GM12864 (cell line): ENCODE data around the gene TBC1D9.
"Not testable (repeated sequence)": the region's sequence is repeated elsewhere in the genome, so short reads cannot be mapped to it uniquely, and the experiment has no call there.

Source experiments
- DNase-seq: peaks from one replicate; pipeline ENCODE4 v3.0.0-alpha.2; 2011; ENCODE audit warnings: low read depth
- H3K4me3 ChIP-seq: 2 replicates; pipeline ENCODE4 v1.5.1; 2011; ENCODE audit warnings: mild to moderate bottlenecking, low read depth, low read length, control low read depth
- TF ChIP-seq, protein P1 (sequence below): IDR thresholded peaks from 2 replicates; pipeline ENCODE4 v1.5.1; 2011; ENCODE audit warnings: low read depth, mild to moderate bottlenecking, moderate library complexity, low read length, control low read depth, inconsistent platforms; ENCODE audit errors: missing control alignments

TBC1D9 gene

DNA sequence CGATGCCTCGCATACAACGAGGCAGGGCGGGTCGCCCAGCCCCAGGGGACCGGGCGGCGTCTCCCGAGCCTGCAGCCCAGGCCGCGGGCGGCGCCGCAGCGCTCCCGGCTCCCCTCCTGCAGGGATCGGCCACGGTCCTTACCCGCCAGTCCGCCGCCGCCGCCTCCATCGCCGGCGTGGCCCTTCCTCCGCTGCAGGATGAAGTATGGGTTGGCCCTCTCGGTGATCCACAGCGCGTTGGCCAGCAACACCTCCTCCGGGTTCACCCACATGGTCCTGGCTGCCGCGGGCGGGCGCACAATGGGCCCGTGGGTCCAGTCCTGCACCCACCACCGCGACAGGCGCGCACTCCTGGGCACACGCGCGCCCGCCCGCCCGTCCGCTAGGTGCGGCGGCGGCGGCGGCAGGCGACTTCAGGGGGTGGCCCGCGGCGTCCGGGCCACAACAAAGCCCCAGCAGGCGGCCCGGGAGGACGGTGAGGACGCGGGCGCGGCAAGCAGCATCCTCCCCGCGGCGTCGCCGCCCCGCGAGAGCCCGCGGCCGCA, 339 bp downstream of the TBC1D9 start:
- no peak for DNase-seq
- H3K4me3 ChIP-seq = peak overlapping the region; percentile 76

DNA sequence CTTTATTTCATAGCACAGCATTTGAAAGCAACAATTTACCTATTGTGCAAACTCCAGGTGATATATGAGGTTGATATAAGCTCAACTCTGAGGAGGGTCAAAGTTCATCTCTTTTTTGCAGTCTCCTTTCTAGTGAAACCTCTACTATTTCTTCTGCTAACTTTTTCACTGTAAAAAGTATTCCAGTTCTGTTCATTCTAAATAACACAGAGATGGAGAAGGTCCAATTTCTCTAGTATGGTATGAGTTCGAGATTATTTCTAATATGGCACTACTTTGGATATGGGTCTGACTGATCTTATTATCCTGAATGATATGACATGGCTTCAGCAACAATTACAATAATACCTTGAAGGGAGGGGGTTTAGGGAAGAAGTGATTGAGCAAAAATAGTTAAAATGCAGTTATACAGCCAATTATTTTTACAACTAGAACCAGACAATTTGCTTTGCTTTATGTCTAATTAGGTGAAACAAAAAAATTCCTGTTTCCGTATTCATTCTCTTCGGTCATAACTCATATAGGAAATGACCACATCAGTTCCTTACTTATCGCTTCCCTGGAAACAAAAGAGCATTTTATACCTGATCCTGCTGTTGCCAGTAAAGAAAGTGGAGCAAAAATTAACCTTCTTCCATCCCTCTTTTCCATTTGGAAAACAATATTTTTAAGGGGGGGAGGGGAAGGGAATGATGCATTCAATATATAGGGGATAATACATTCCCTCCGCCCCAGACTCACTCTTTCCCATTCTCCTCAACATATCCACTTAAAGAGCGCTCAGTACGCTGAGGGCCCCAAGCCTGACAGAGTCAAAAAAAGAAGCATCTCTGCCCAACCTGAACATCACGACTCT, 1.0 kb downstream of the TBC1D9 start:
- no peak for DNase-seq
- peak overlapping the region; percentile 76 for H3K4me3 ChIP-seq
- TF ChIP-seq, protein P1, sequence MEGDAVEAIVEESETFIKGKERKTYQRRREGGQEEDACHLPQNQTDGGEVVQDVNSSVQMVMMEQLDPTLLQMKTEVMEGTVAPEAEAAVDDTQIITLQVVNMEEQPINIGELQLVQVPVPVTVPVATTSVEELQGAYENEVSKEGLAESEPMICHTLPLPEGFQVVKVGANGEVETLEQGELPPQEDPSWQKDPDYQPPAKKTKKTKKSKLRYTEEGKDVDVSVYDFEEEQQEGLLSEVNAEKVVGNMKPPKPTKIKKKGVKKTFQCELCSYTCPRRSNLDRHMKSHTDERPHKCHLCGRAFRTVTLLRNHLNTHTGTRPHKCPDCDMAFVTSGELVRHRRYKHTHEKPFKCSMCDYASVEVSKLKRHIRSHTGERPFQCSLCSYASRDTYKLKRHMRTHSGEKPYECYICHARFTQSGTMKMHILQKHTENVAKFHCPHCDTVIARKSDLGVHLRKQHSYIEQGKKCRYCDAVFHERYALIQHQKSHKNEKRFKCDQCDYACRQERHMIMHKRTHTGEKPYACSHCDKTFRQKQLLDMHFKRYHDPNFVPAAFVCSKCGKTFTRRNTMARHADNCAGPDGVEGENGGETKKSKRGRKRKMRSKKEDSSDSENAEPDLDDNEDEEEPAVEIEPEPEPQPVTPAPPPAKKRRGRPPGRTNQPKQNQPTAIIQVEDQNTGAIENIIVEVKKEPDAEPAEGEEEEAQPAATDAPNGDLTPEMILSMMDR = no peak

More for the DNA sequence above, 339 bp downstream of the TBC1D9 start:
- TF ChIP-seq, protein P1 = no peak

DNA sequence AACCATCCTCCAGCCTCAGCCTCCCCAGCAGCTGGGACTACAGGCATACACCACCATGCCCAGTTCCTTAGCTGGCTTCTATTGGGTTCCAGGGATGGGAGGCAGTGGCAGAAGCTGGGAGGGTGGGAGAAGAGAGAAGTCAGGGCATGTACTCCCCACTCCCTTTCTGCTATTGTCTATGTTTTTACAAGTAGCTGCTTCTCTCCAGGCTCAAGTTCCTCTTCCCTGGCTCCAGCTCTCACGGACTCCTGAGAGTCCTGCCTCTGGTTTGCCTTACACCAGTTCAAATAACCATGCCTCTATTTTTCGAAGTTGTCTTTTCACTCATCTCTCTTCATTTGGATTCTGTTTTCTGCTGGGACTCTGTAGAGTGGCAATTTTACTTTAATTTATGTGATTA, 2.9 kb downstream of the TBC1D9 start:
- DNase-seq = no peak
- TF ChIP-seq, protein P1 = no peak
- no peak overlapping the region for H3K4me3 ChIP-seq

DNA sequence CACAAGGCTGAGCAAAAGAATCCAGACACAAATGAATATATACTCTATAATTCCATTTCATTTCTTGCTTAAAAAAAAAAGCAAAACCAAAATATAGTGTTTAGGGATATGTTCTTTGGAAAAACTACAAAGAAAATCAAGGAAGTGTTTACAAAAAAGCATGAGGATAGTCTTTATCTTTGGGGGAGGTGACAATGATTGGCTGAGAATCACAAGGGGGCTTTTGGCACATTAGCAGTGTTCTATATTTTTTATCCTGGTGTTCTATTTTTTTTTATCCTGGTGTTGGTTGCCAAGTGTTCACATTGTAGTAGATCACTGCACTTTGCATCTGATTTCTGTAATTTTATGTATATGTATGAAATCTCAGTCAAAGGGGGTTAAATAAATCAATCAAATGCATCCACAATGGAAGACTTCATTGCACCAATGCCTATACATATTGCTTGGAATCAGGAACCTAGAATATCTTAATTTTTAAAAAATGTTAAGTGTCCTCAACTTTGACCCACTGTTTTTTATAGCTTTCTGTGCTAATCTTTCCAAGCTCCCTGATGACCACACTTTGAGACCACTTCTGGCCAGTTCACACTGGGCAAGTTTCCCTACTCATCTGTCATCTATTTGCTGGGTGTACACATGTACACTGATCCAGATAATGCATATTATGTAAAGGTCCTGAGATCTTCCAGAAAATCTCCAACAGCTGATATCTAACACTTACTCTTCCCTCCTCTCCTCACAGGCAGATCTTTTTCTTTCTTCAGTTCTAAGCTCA, 3.7 kb downstream of the TBC1D9 start:
- no peak overlapping the region for H3K4me3 ChIP-seq
- TF ChIP-seq, protein P1 = no peak
- no peak for DNase-seq

DNA sequence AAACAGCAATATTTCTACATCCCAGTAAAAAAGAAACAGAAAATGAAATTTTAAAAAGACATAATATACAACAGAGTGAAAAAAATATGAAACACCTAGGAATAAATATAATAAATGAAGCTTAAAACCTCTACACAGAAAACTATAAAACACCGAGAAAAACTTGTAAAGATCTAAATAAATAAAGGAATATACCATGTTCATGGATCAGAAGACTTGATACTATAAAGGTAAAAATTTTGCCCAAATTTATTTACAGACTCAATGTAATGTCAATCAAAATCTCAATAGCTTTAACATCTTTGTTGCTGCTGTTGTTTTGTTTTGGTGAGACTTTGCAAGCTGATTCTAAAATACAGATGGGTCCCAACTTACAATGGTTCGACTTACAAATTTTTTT, 5.7 kb downstream of the TBC1D9 start:
- H3K4me3 ChIP-seq = no peak overlapping the region
- DNase-seq = no peak
- TF ChIP-seq, protein P1 = no peak

DNA sequence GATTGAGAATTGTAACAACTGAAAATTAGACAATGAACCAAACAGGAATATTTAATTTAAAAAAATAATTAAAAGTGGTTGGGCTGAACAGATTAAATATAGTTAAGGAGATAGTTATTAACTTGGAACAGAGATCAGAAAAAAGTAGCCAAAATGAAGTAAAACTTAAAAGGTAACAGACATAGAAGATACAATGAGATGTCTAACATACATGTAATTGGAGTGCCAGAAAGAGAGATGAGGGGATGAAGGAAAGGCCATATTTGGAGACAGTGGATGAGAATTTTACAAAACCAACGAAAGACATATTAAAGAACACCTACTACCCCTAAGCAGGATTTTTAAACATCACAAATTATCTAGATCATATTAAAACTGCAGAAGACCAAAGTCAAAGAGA, 8.0 kb downstream of the TBC1D9 start:
- no peak overlapping the region for H3K4me3 ChIP-seq
- TF ChIP-seq, protein P1 = no peak
- DNase-seq = no peak

DNA sequence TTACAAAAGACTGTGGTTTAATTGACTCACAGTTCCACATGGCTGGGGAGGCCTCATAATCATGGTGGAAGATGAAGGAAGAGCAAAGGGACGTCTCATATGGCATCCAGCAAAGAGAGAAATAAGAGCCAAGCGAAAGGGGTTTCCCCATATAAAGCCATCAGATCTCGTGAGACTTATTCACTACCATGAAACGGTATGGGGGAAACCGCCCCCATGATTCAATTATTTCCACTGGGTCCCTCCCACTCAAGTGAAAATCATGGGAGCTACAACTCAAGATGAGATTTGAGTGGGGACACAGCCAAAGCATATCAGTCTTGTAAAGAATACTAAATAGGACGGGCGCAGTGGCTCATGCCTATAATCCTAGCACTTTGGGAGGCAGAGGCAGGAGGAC, 9.6 kb downstream of the TBC1D9 start:
- DNase-seq = not testable (repeated sequence)

More for the DNA sequence above, 9.6 kb downstream of the TBC1D9 start:
- not testable (repeated sequence) for H3K4me3 ChIP-seq
